OCI-LY3 (cell line): ENCODE measurements around the gene DNPH1.

Experiments
- EZH2phosphoT487 ChIP-seq: fragments of 200-600 bp; shearing (Covaris generic); IDR thresholded peaks from 2 replicates; pipeline ENCODE4 v1.6.1; 2018; ENCODE audit warnings: antibody characterized with exemption, mixed run types, low read depth
- TF ChIP-seq, protein P1 (sequence below): fragments of 200-600, 300-600 bp; sonication (generic); IDR thresholded peaks from 2 replicates; pipeline ENCODE4 v1.5.1; 2014; ENCODE audit warnings: antibody characterized with exemption, low read length, low read depth

- TF ChIP-seq, protein P1, sequence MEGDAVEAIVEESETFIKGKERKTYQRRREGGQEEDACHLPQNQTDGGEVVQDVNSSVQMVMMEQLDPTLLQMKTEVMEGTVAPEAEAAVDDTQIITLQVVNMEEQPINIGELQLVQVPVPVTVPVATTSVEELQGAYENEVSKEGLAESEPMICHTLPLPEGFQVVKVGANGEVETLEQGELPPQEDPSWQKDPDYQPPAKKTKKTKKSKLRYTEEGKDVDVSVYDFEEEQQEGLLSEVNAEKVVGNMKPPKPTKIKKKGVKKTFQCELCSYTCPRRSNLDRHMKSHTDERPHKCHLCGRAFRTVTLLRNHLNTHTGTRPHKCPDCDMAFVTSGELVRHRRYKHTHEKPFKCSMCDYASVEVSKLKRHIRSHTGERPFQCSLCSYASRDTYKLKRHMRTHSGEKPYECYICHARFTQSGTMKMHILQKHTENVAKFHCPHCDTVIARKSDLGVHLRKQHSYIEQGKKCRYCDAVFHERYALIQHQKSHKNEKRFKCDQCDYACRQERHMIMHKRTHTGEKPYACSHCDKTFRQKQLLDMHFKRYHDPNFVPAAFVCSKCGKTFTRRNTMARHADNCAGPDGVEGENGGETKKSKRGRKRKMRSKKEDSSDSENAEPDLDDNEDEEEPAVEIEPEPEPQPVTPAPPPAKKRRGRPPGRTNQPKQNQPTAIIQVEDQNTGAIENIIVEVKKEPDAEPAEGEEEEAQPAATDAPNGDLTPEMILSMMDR: no peak
- no peak for TF ChIP-seq EZH2phosphoT487
These were observed 42.7 kb upstream of the DNPH1 start for GRCh38 chr6:43271944-43272343.
